ENCODE measurements around the gene TRIM71. TPM values are rescaled to one million over a fixed set of nuclear protein-coding genes. Genes with fewer than 3 reads are reported as not detected.
"Not testable (repeated sequence)": the region's sequence is repeated elsewhere in the genome, so short reads cannot be mapped to it uniquely, and the experiment has no call there.

The TRIM71 gene
- total and polyA plus RNA-seq, 2 experiments from 2014 or later: 3.3 to 21.8 TPM

DNA sequence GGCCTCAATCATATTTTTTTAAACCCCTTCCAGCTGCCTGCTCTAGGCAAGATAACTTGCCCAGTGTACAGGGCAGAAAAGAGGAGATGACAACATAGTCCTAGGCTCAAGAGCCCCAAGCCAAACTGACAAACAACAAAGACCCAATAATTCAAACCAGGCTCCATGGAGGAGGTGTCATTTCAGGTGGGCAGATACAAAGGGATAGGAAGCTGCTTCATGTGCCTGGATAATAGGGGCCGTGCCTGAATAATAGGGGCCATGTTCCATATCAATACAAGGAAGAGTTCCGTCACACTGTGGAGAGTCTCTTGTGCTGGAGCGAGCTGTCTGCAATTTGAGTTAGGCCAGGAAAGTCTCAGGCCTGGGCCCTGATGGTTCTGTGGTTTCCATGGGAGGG, 35.4 kb upstream of the TRIM71 start:
- H3K27me3 ChIP-seq: no peaks in the 10 kb centered on the region
- no peaks in the 10 kb centered on the region for H3K36me3 ChIP-seq
- H3K9me3 ChIP-seq (ENCODE audit: low read depth): no peaks in the 10 kb centered on the region
- H3K4me3 ChIP-seq: no peak overlapping the region
- no peak for DNase-seq (ENCODE audit: low read depth in 1 of 2, low spot score in 1 of 2)
- TF ChIP-seq, protein P1, sequence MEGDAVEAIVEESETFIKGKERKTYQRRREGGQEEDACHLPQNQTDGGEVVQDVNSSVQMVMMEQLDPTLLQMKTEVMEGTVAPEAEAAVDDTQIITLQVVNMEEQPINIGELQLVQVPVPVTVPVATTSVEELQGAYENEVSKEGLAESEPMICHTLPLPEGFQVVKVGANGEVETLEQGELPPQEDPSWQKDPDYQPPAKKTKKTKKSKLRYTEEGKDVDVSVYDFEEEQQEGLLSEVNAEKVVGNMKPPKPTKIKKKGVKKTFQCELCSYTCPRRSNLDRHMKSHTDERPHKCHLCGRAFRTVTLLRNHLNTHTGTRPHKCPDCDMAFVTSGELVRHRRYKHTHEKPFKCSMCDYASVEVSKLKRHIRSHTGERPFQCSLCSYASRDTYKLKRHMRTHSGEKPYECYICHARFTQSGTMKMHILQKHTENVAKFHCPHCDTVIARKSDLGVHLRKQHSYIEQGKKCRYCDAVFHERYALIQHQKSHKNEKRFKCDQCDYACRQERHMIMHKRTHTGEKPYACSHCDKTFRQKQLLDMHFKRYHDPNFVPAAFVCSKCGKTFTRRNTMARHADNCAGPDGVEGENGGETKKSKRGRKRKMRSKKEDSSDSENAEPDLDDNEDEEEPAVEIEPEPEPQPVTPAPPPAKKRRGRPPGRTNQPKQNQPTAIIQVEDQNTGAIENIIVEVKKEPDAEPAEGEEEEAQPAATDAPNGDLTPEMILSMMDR (IDR thresholded peaks at IDR 0.05; ENCODE audit: low read depth, low read length): no peak
- H3K4me1 ChIP-seq (ENCODE audit: low read depth): peaks cover 3% of the 10 kb centered on the region
- H3K27ac ChIP-seq: peak overlapping the region; percentile 44

DNA sequence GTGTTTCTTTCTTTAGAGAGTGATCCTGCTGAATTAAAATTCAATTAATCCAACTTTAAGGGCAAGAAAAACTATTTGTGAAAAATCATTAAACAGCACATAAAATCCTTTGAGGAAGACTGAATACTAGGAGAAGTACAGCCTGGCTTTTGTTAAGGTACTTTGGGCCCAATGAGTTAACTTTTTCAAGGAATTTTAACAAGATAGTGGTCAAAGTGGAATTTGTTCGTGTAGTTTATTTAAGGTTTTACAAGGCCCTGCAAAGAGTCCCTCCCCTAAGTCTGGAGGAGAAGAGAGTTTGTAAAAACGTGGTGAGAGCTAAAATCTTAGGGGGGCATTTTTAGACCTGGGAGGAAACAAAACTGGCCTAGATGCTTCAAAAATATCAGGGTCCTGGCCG, 26.0 kb upstream of the TRIM71 start:
- Histone ChIP-seq H3K4me3 (no peak overlapping the region), H3K4me1 (ENCODE audit: low read depth) (peaks cover 8% of the 10 kb centered on the region), H3K36me3 (no peaks in the 10 kb centered on the region), H3K27ac (no peak overlapping the region), H3K9me3 (ENCODE audit: low read depth) (no peaks in the 10 kb centered on the region), H3K27me3 (no peaks in the 10 kb centered on the region)
- no peak for DNase-seq (ENCODE audit: low read depth in 1 of 2, low spot score in 1 of 2)
- TF ChIP-seq, protein P1 (IDR thresholded peaks at IDR 0.05; ENCODE audit: low read depth, low read length): no peak

DNA sequence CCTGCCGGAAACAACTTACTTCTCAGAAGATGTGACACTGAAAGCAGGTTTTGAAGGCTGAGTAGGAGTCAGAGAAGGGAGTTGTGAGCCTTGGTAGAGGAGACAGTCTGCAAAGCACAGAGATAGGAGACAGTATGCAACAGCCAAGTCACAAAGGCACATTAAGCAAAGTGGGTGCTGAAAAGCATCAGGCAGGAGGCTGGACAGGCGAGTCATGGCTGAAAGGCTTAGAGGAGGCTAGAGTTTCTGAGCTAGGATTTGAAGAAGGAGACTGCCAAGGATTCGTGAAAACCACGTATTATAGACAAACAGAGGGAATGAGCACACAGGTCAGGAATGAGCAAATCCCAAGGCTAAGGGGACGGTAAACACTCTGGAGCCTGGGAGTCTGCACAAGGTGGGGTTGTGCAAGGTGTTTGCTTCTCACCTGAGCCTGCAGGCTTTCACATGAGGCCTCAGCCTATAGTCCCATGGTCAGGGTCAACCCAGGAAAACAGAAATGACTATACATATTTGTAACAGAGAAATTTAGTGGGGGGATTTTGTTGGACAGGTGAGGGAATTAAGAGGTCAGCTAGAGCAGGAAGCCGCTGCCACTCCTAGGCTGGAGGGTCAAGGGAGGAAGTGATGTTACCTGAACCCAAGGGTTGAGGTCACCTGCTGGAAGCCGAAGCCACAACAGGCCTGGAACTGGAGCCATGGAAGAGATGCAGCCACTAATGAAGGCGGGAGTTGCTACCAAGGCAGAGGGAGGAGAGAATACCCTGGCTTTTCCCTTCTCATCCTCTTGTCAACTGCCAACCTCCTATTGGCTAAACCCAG, 23.1 kb upstream of the TRIM71 start:
- DNase-seq (ENCODE audit: low read depth in 1 of 2, low spot score in 1 of 2): peak in 1 of 2 donors; percentile 28

DNA sequence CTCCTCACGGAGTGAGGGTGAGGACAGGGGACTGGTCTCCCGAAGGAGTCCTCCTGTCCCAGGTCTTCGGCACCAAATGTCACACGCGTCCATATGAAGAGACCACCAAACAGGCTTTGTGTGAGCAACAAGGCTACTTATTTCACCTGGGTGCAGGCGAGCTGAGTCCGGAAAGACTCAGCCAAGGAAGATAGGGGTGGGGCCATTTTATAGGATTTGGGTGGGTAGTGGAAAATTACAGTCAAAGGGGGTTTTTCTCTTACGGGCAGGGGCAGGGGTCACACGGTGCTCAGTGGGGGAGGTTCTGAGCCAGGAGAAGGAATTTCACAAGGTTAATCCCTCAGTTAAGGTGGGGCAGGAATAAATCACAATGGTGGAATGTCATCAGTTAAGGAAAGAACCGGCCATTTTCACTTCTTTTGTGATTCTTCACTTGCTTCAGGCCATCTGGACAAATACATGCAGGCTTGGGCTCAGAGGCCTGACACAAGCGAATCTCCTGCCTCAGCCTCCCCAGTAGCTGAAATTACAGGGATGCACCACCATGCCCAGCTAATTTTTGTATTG, 21.3 kb upstream of the TRIM71 start:
- H3K4me3 ChIP-seq; H3K27me3 ChIP-seq; H3K36me3 ChIP-seq; H3K9me3 ChIP-seq (ENCODE audit: low read depth); H3K27ac ChIP-seq; DNase-seq (ENCODE audit: low read depth in 1 of 2, low spot score in 1 of 2): not testable (repeated sequence)
- peaks cover 13% of the 10 kb centered on the region for H3K4me1 ChIP-seq (ENCODE audit: low read depth)

More for the DNA sequence above, 23.1 kb upstream of the TRIM71 start:
- Histone ChIP-seq H3K9me3 (ENCODE audit: low read depth) (no peaks in the 10 kb centered on the region), H3K4me1 (ENCODE audit: low read depth) (peaks cover 9% of the 10 kb centered on the region), H3K4me3 (no peak overlapping the region), H3K36me3 (no peaks in the 10 kb centered on the region), H3K27ac (no peak overlapping the region), H3K27me3 (no peaks in the 10 kb centered on the region)
- TF ChIP-seq, protein P1 (IDR thresholded peaks at IDR 0.05; ENCODE audit: low read depth, low read length): no peak

DNA sequence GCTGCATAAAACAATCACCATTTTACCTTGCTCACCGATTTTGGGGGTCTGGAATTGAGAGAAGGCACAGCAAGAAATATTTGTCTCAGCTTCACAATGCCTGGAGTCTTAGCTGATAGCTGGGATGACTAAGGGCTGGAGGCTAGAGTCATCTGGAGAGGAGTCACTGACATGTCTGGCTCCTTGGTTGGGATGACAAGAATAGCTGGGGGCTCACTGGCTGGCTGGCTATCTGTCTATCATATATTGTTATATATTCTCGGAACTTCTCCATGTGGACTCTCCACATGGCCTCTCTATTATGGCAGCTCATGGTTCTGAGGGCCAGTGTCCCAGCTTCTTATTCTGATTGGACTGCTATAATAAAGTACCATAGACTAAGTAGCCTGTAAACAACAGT, 20.0 kb upstream of the TRIM71 start:
- Histone ChIP-seq H3K4me3 (no peak overlapping the region), H3K9me3 (ENCODE audit: low read depth) (no peaks in the 10 kb centered on the region), H3K27ac (no peak overlapping the region), H3K27me3 (no peaks in the 10 kb centered on the region), H3K36me3 (no peaks in the 10 kb centered on the region), H3K4me1 (ENCODE audit: low read depth) (peaks cover 13% of the 10 kb centered on the region)
- TF ChIP-seq, protein P1 (IDR thresholded peaks at IDR 0.05; ENCODE audit: low read depth, low read length): no peak
- DNase-seq (ENCODE audit: low read depth in 1 of 2, low spot score in 1 of 2): no peak

DNA sequence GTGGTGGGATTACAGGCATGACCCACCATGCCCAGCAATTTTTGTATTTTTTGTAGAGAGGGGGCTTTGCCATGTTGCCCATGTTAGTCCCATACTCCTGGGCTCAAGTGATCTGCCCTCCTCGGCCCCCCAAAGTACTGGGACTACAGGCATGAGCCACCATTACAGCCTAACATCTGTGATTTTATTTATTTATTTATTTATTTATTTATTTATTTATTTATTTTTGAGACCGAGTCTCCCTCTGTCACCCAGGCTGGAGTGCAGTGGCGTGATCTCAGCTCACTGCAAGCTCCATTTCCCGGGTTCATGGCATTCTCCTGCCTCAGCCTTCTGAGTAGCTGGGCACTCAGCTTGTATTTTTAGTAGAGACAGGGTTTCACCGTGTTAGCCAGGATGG, 16.4 kb upstream of the TRIM71 start:
- not testable (repeated sequence) for H3K36me3 ChIP-seq; H3K4me3 ChIP-seq; H3K27ac ChIP-seq; DNase-seq (ENCODE audit: low read depth in 1 of 2, low spot score in 1 of 2); H3K4me1 ChIP-seq (ENCODE audit: low read depth); H3K9me3 ChIP-seq (ENCODE audit: low read depth); H3K27me3 ChIP-seq

Measured in cardiac muscle cell (in vitro differentiated cells and primary cell).